SK-N-SH (cell line): ENCODE measurements around the gene TRIM27. TPM values are rescaled to one million over a fixed set of nuclear protein-coding genes. Genes with fewer than 3 reads are reported as not detected.

ENCODE experiments used
- polyA plus RNA-seq, 3 experiments: library from polyadenylated mRNA; depleted of rRNA; stranded (reverse); fragments of >200 nt; gene quantifications; 2 replicates each; pipeline ENCODE4 v1.2.3, GENCODE V29; 2012
- small RNA-seq, 7 experiments: library from RNA; depleted of rRNA; stranded (forward); fragments of <200 nt; gene quantifications; one replicate each; pipeline ENCODE3, GENCODE V24; 2012

Gene TRIM27
- polyA plus RNA-seq, 1 of the 3 experiments (the other 2 are of a cell fraction) = 43.8 TPM

Small RNA genes within 50 kb of the gene (small RNA-seq; reads per million reads assigned to genes)
- gene RNU6-930P = 0 reads per million in 7 experiments

Other genes starting within 250 kb of the TRIM27 start
- gene ZNF311, start 81.3 kb upstream of the TRIM27 start, polyA plus RNA-seq (2012; rRNA removed) = 0.16 and 0.21 TPM in 2 replicates
- gene OR2W1, start 121.2 kb upstream of the TRIM27 start, polyA plus RNA-seq (2012; rRNA removed) = not detected in 2 replicates
- not detected in 2 replicates for gene OR2B3, start 163.3 kb upstream of the TRIM27 start, polyA plus RNA-seq (2012; rRNA removed)
- gene OR2J1, start 175.5 kb upstream of the TRIM27 start, polyA plus RNA-seq (2012; rRNA removed) = not detected in 2 replicates
- gene OR2J3, start 184.1 kb upstream of the TRIM27 start, polyA plus RNA-seq (2012; rRNA removed) = not detected in 2 replicates
- gene OR2J2, start 246.9 kb upstream of the TRIM27 start, polyA plus RNA-seq (2012; rRNA removed) = not detected in 2 replicates